Measurements from ENCODE around the gene COA3. TPM values are rescaled to one million over a fixed set of nuclear protein-coding genes. Genes with fewer than 3 reads are reported as not detected.

Gene COA3
- total and polyA plus RNA-seq, 2 experiments from 2014 or later: 81.2 to 138 TPM

GRCh38 chr17:42827472-42827871 is 29.0 kb upstream of the COA3 start (continued):
- TF ChIP-seq REST (IDR thresholded peaks at IDR 0.05; ENCODE audit: unreplicated experiment) (no peak), POLR2AphosphoS5 (IDR thresholded peaks at IDR 0.05; ENCODE audit: low read depth) (no peak), STAT1 (IDR thresholded peaks at IDR 0.05; ENCODE audit: unreplicated experiment) (no peak), CREB1 (CRISPR knock-in tag; IDR thresholded peaks at IDR 0.05; ENCODE audit: low read depth) (no peak), ZNF114 (CRISPR knock-in tag; IDR thresholded peaks at IDR 0.05) (no peak)
- TF ChIP-seq, protein P1, sequence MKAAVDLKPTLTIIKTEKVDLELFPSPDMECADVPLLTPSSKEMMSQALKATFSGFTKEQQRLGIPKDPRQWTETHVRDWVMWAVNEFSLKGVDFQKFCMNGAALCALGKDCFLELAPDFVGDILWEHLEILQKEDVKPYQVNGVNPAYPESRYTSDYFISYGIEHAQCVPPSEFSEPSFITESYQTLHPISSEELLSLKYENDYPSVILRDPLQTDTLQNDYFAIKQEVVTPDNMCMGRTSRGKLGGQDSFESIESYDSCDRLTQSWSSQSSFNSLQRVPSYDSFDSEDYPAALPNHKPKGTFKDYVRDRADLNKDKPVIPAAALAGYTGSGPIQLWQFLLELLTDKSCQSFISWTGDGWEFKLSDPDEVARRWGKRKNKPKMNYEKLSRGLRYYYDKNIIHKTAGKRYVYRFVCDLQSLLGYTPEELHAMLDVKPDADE (IDR thresholded peaks at IDR 0.05): no peak

GRCh38 chr17:42821176-42821575 is 22.7 kb upstream of the COA3 start:
- Mint-ChIP-seq H3K4me1 (peaks cover 3% of the 10 kb centered on the region; the same call in 1 of the 3 replicates), H3K9me3 (no peaks in the 10 kb centered on the region), H3K27ac (no peak overlapping the region; the same call in 1 of the 2 replicates), H3K27me3 (ENCODE audit: insufficient read depth, low read depth, poor library complexity) (peaks cover 3% of the 10 kb centered on the region), H3K4me3 (no peak overlapping the region), H3K36me3 (ENCODE audit: low read depth) (peaks cover 49% of the 10 kb centered on the region)
- Histone ChIP-seq H3K36me3 (ENCODE audit: insufficient read depth) (peaks cover 10% of the 10 kb centered on the region), H3K4me3 (no peak overlapping the region), H3K9me2 (ENCODE audit: insufficient read depth) (no peaks in the 10 kb centered on the region), H3K4me2 (no peak overlapping the region), H4K20me1 (replicated peaks; ENCODE audit: insufficient read depth) (peaks cover 16% of the 10 kb centered on the region), H3F3A (replicated peaks; ENCODE audit: low read depth) (peaks cover 8% of the 10 kb centered on the region; the same call in 1 of the 2 replicates), H3K27ac (ENCODE audit: low read depth) (no peak overlapping the region), H3K27me3 (ENCODE audit: insufficient read depth) (no peaks in the 10 kb centered on the region), H3K79me2 (replicated peaks; ENCODE audit: insufficient read depth) (peaks cover 13% of the 10 kb centered on the region), H2AFZ (no peak overlapping the region), H3K4me1 (ENCODE audit: insufficient read depth) (peaks cover 7% of the 10 kb centered on the region)
- DNase-seq (ENCODE audit: low spot score): no peak
- no peak for ATAC-seq
- TF ChIP-seq STAT1 (IDR thresholded peaks at IDR 0.05; ENCODE audit: unreplicated experiment) (no peak), NANOG (IDR thresholded peaks at IDR 0.05; ENCODE audit: borderline replicate concordance) (no peak), ZNF331 (CRISPR knock-in tag; IDR thresholded peaks at IDR 0.05; ENCODE audit: low read depth) (no peak), ZNF114 (CRISPR knock-in tag; IDR thresholded peaks at IDR 0.05) (no peak), JUNB (IDR thresholded peaks at IDR 0.05; ENCODE audit: unreplicated experiment) (no peak), CREB1 (CRISPR knock-in tag; IDR thresholded peaks at IDR 0.05; ENCODE audit: low read depth) (no peak), REST (IDR thresholded peaks at IDR 0.05; ENCODE audit: unreplicated experiment) (no peak), POLR2AphosphoS5 (IDR thresholded peaks at IDR 0.05; ENCODE audit: low read depth) (no peak), CTCF (conservative IDR thresholded peaks at IDR 0.05; ENCODE audit: low read depth in 2 of 2) (no peak), EZH2phosphoT487 (IDR thresholded peaks at IDR 0.05; ENCODE audit: unreplicated experiment) (no peak)
- TF ChIP-seq, protein P1 (IDR thresholded peaks at IDR 0.05): no peak

Data from GM23338 (cell line).